ENCODE measurements around the gene RYK.

Gene RYK

GRCh38 chr3:134146666-134147065 is 104.0 kb downstream of the RYK start:
- DNase-seq: no peak

GRCh38 chr3:134145183-134145582 is 105.5 kb downstream of the RYK start:
- no peak for DNase-seq

- DNase-seq: no peak
These were observed 106.0 kb downstream of the RYK start for GRCh38 chr3:134144694-134145093.

GRCh38 chr3:134143828-134144401 is 106.7 kb downstream of the RYK start:
- no peak for DNase-seq

GRCh38 chr3:134136604-134137003 is 114.1 kb downstream of the RYK start:
- DNase-seq: no peak

- DNase-seq: no peak
These were observed 115.8 kb downstream of the RYK start for GRCh38 chr3:134134698-134135415.

GRCh38 chr3:134134240-134134639 is 116.4 kb downstream of the RYK start:
- no peak for DNase-seq

- no peak for DNase-seq
These were observed 117.7 kb downstream of the RYK start for GRCh38 chr3:134132961-134133360.

GRCh38 chr3:134126153-134126552 is 124.5 kb downstream of the RYK start:
- DNase-seq: no peak

- DNase-seq: no peak
These were observed 135.9 kb downstream of the RYK start for GRCh38 chr3:134114726-134115125.

- DNase-seq: no peak
These were observed 139.0 kb downstream of the RYK start for GRCh38 chr3:134111616-134112015.

GRCh38 chr3:134110963-134111362 is 139.7 kb downstream of the RYK start:
- no peak for DNase-seq
